IPS-15b (cell line): ENCODE results near the gene OR13D1.
"Not testable (repeated sequence)": the region's sequence is repeated elsewhere in the genome, so short reads cannot be mapped to it uniquely, and the experiment has no call there.

Experiments
- H3K27me3 ChIP-seq: one replicate; pipeline ENCODE4 v1.6.1; 2013; ENCODE audit warnings: low read length; ENCODE audit not compliant: control insufficient read depth, insufficient read depth
- H3K36me3 ChIP-seq: one replicate; pipeline ENCODE4 v1.6.1; 2013; ENCODE audit warnings: low read length; ENCODE audit not compliant: control insufficient read depth, insufficient read depth
- H3K4me1 ChIP-seq: one replicate; pipeline ENCODE4 v1.6.1; 2013; ENCODE audit warnings: mild to moderate bottlenecking, low read length; ENCODE audit not compliant: control insufficient read depth, insufficient read depth
- H3K4me3 ChIP-seq: one replicate; pipeline ENCODE4 v1.5.1; 2013; ENCODE audit warnings: low read depth, low read length
- H3K9ac ChIP-seq: one replicate; pipeline ENCODE4 v1.6.1; 2013; ENCODE audit warnings: low read depth, mild to moderate bottlenecking, low read length
- H3K9me3 ChIP-seq: one replicate; pipeline ENCODE4 v1.6.1; 2013; ENCODE audit warnings: mild to moderate bottlenecking, low read length; ENCODE audit not compliant: control insufficient read depth, insufficient read depth

Gene OR13D1

GRCh38 chr9:104694218-104694617 is at the start of gene OR13D1:
TSS of gene OR13D1 (plus strand) at chr9:104694518. CDS start at chr9:104694518, 0 bp downstream.
- H3K9me3 ChIP-seq: no peaks in the 10 kb centered on the region
- no peaks in the 10 kb centered on the region for H3K27me3 ChIP-seq
- H3K4me3 ChIP-seq: no peak within 1 kb of the TSS
- H3K4me1 ChIP-seq: no peaks in the 10 kb centered on the region
- no peak within 1 kb of the TSS for H3K9ac ChIP-seq
- H3K36me3 ChIP-seq: no peaks in the 10 kb centered on the region

- Histone ChIP-seq H3K4me1 (no peaks in the 10 kb centered on the region), H3K4me3 (no peak overlapping the region), H3K9me3 (no peaks in the 10 kb centered on the region), H3K27me3 (no peaks in the 10 kb centered on the region), H3K9ac (no peak overlapping the region), H3K36me3 (no peaks in the 10 kb centered on the region)
These were observed 35.7 kb upstream of the OR13D1 start for GRCh38 chr9:104658496-104659195.

GRCh38 chr9:104675611-104676010 is 18.7 kb upstream of the OR13D1 start:
- no peaks in the 10 kb centered on the region for H3K27me3 ChIP-seq
- no peaks in the 10 kb centered on the region for H3K36me3 ChIP-seq
- no peak overlapping the region for H3K9ac ChIP-seq
- no peaks in the 10 kb centered on the region for H3K4me1 ChIP-seq
- no peak overlapping the region for H3K4me3 ChIP-seq
- no peaks in the 10 kb centered on the region for H3K9me3 ChIP-seq

- Histone ChIP-seq H3K9me3 (no peaks in the 10 kb centered on the region), H3K4me3 (no peak overlapping the region), H3K36me3 (no peaks in the 10 kb centered on the region), H3K4me1 (no peaks in the 10 kb centered on the region), H3K27me3 (no peaks in the 10 kb centered on the region), H3K9ac (no peak overlapping the region)
These were observed 11.7 kb upstream of the OR13D1 start for GRCh38 chr9:104682642-104683041.

GRCh38 chr9:104686081-104686480 is 8.2 kb upstream of the OR13D1 start:
- Histone ChIP-seq H3K36me3 (no peaks in the 10 kb centered on the region), H3K4me3 (no peak overlapping the region), H3K9me3 (no peaks in the 10 kb centered on the region), H3K4me1 (no peaks in the 10 kb centered on the region), H3K9ac (no peak overlapping the region), H3K27me3 (no peaks in the 10 kb centered on the region)

- no peaks in the 10 kb centered on the region for H3K9me3 ChIP-seq
- no peak overlapping the region for H3K9ac ChIP-seq
- no peak overlapping the region for H3K4me3 ChIP-seq
- H3K36me3 ChIP-seq: no peaks in the 10 kb centered on the region
- H3K4me1 ChIP-seq: no peaks in the 10 kb centered on the region
- no peaks in the 10 kb centered on the region for H3K27me3 ChIP-seq
These were observed 6.0 kb downstream of the OR13D1 start for GRCh38 chr9:104700306-104700705.

- H3K9ac ChIP-seq, H3K27me3 ChIP-seq, H3K4me1 ChIP-seq, H3K4me3 ChIP-seq, H3K9me3 ChIP-seq, H3K36me3 ChIP-seq: not testable (repeated sequence)
These were observed 14.4 kb downstream of the OR13D1 start for GRCh38 chr9:104708737-104709136.

GRCh38 chr9:104711604-104712003 is 17.3 kb downstream of the OR13D1 start:
- Histone ChIP-seq H3K36me3 (no peaks in the 10 kb centered on the region), H3K27me3 (no peaks in the 10 kb centered on the region), H3K9me3 (no peaks in the 10 kb centered on the region), H3K4me1 (no peaks in the 10 kb centered on the region), H3K4me3 (no peak overlapping the region), H3K9ac (no peak overlapping the region)

GRCh38 chr9:104725014-104725413 is 30.7 kb downstream of the OR13D1 start:
- Histone ChIP-seq H3K36me3 (no peaks in the 10 kb centered on the region), H3K27me3 (no peaks in the 10 kb centered on the region), H3K9ac (no peak overlapping the region), H3K4me3 (no peak overlapping the region), H3K4me1 (no peaks in the 10 kb centered on the region), H3K9me3 (no peaks in the 10 kb centered on the region)

- Histone ChIP-seq H3K4me1 (no peaks in the 10 kb centered on the region), H3K27me3 (no peaks in the 10 kb centered on the region), H3K9ac (no peak overlapping the region), H3K36me3 (no peaks in the 10 kb centered on the region), H3K9me3 (no peaks in the 10 kb centered on the region), H3K4me3 (no peak overlapping the region)
These were observed 44.1 kb downstream of the OR13D1 start for GRCh38 chr9:104738452-104738851.

- Histone ChIP-seq H3K9me3 (no peaks in the 10 kb centered on the region), H3K9ac (no peak overlapping the region), H3K27me3 (no peaks in the 10 kb centered on the region), H3K4me1 (no peaks in the 10 kb centered on the region), H3K4me3 (no peak overlapping the region), H3K36me3 (no peaks in the 10 kb centered on the region)
These were observed 46.3 kb downstream of the OR13D1 start for GRCh38 chr9:104740621-104741020.

GRCh38 chr9:104743376-104743985 is 49.2 kb downstream of the OR13D1 start:
- Histone ChIP-seq H3K9ac (no peak overlapping the region), H3K4me1 (no peaks in the 10 kb centered on the region), H3K36me3 (no peaks in the 10 kb centered on the region), H3K4me3 (no peak overlapping the region), H3K9me3 (no peaks in the 10 kb centered on the region), H3K27me3 (peaks cover 1% of the 10 kb centered on the region)
